Measurements from ENCODE around the gene CCT2.

DNA sequence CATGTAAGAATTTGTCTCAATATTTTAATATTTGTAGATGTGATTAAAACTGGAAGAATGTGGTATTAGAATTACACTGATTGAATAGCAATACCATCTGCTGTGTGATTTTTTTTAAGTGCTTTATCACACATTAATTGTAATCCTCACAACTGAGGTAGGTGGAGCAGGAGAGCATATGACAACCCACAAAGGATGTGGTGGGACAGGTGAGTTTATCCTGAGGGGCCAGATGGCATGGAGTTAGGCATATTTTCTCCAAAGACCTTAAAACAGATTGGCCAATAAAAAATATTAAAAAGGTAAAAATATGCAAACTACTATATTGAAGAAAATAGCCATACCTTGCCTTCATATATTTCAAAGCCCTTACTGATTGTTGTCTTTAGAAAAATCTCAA is 17.7 kb downstream of the CCT2 start:
- TF ChIP-seq, protein P1, sequence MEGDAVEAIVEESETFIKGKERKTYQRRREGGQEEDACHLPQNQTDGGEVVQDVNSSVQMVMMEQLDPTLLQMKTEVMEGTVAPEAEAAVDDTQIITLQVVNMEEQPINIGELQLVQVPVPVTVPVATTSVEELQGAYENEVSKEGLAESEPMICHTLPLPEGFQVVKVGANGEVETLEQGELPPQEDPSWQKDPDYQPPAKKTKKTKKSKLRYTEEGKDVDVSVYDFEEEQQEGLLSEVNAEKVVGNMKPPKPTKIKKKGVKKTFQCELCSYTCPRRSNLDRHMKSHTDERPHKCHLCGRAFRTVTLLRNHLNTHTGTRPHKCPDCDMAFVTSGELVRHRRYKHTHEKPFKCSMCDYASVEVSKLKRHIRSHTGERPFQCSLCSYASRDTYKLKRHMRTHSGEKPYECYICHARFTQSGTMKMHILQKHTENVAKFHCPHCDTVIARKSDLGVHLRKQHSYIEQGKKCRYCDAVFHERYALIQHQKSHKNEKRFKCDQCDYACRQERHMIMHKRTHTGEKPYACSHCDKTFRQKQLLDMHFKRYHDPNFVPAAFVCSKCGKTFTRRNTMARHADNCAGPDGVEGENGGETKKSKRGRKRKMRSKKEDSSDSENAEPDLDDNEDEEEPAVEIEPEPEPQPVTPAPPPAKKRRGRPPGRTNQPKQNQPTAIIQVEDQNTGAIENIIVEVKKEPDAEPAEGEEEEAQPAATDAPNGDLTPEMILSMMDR (IDR thresholded peaks at IDR 0.05; ENCODE audit: insufficient read depth, low read depth, low read length), result no peak
- no peak for TF ChIP-seq EZH2 (IDR thresholded peaks at IDR 0.05; ENCODE audit: insufficient read depth, low read length)

Data from astrocyte (in vitro differentiated cells and primary cell).